GM20000 (cell line): ENCODE data around the gene TMBIM1.
A peak's percentile ranks its signal among the peaks of the same experiment; 100 is the strongest.

ENCODE experiments used
- DNase-seq: peaks from one replicate; pipeline ENCODE4 v3.0.0; 2012; ENCODE audit warnings: low spot score
- TF ChIP-seq, protein P1 (sequence below): IDR thresholded peaks from 2 replicates; pipeline ENCODE4 v1.5.1; 2012; ENCODE audit warnings: mild to moderate bottlenecking, control low read depth; ENCODE audit errors: extremely low read depth, missing control alignments

TMBIM1 gene

DNA sequence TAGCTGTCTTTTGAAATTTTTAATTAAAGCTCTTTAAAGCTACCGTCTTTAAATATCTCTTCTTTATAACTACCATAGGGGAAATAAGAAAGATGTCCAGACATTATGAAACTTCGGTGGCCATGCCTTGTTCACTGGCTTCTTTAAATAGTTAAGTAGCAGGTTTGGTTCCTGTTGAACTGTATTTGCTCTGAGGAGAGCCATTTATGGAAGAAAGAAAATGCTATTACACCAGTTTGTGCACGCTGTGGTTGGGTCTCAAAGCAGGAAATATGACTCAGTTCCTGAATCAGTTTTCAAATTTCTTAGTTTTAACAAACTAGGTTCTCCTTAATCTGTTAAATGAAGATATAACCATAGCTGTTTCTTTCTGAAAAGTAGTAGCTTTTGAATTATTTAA is 63.1 kb downstream of the TMBIM1 start:
- TF ChIP-seq, protein P1, sequence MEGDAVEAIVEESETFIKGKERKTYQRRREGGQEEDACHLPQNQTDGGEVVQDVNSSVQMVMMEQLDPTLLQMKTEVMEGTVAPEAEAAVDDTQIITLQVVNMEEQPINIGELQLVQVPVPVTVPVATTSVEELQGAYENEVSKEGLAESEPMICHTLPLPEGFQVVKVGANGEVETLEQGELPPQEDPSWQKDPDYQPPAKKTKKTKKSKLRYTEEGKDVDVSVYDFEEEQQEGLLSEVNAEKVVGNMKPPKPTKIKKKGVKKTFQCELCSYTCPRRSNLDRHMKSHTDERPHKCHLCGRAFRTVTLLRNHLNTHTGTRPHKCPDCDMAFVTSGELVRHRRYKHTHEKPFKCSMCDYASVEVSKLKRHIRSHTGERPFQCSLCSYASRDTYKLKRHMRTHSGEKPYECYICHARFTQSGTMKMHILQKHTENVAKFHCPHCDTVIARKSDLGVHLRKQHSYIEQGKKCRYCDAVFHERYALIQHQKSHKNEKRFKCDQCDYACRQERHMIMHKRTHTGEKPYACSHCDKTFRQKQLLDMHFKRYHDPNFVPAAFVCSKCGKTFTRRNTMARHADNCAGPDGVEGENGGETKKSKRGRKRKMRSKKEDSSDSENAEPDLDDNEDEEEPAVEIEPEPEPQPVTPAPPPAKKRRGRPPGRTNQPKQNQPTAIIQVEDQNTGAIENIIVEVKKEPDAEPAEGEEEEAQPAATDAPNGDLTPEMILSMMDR: no peak
- peak; percentile 73 for DNase-seq

DNA sequence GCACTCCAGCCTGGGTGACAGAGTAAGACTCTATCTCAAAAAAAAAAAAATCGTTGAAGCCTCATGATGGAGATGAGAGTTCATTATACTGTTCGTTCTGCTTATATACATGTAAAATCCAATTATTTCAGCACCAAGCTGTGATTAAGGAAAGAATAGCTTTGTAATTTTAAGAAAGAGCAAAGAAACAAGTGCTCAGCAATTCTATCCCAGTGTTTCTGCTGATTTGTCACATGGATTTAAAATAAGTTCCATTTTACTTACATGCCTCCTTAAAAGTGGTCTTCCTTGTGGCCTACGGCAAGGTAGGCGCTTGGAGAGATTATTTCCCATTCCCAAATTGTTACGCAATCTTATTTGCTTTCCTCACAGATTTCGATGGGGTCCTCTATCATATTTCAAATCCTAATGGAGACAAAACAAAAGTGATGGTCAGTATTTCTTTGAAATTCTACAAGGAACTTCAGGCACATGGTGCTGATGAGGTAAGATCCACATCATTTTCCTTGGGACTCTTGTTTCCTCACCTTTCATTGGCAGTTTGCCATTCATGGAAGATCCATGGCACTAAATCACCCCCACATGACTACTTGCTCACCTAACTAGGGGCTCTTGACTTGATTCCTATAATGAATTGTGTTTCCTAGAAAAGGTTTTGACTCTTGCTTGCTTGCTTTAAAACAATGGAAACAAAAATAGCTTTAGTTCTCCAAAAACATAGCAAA is 63.8 kb downstream of the TMBIM1 start:
- TF ChIP-seq, protein P1: no peak
- DNase-seq: no peak

DNA sequence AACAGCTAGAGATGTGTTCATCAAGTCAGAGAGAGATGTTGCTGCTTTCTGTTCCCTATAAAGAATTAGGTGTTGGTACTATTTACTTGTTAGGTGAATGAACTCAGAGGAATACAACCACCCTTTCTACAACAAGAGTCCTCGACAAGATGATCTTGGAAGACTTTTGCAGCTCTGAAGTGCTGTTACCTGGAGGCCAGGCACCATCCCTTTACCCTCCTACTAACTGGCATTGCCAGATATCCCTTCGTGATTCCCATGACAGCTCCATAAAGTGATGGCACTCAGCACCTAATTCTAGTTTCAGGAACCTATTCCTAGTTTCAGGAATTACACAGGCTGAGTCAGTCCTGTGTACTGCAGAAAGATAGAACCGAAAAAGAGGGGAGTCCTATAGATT is 65.4 kb downstream of the TMBIM1 start:
- DNase-seq: no peak
- TF ChIP-seq, protein P1: no peak
